Adrenal gland (tissue), 5 donors: ENCODE data around the gene ADM5.

Source experiments
- POLR2A ChIP-seq, 2 donors: fragments of 450-650 bp; IDR thresholded peaks; one replicate each; pipeline ENCODE4 v1.6.1; 2017; ENCODE audit warnings: antibody characterized with exemption in 2 of 2, mild to moderate bottlenecking in 2 of 2, moderate library complexity in 1 of 2
- TF ChIP-seq, protein P1 (sequence below), 6 experiments: fragments of 450-650 bp in 4 of 6; fragments of 200-600 bp in 2 of 6; sonication (generic) in 1 of 6; IDR thresholded peaks; 1 replicate in 5 of 6; 2 replicates in 1 of 6; pipeline versions ENCODE4 v1.5.1 to v1.8.0; 2016 to 2021; ENCODE audit warnings: antibody characterized with exemption in 6 of 6, mild to moderate bottlenecking in 2 of 6, moderate library complexity in 1 of 6
- donor health status: DM: no; HTN: no; CAD: no.

DNA sequence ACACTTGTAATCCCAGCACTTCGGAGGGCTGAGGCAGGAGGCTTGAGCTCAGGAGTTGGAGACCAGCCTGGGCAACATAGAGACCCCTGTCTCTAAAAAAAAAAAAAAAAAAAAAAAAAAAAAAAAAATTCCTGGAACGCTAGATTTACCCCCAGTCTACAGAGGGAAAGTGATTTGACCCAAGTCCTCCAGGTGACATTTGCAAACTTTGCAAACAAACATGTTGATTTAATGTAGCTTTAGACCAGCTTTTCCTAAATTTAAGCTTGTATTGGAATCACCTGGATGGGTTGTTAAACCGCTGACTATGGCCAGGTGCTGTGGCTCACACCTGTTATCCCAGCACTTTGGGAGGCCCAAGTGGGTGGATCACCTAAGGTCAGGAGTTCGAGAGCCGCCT lies 10.0 kb downstream of the ADM5 start:
- TF ChIP-seq, protein P1, sequence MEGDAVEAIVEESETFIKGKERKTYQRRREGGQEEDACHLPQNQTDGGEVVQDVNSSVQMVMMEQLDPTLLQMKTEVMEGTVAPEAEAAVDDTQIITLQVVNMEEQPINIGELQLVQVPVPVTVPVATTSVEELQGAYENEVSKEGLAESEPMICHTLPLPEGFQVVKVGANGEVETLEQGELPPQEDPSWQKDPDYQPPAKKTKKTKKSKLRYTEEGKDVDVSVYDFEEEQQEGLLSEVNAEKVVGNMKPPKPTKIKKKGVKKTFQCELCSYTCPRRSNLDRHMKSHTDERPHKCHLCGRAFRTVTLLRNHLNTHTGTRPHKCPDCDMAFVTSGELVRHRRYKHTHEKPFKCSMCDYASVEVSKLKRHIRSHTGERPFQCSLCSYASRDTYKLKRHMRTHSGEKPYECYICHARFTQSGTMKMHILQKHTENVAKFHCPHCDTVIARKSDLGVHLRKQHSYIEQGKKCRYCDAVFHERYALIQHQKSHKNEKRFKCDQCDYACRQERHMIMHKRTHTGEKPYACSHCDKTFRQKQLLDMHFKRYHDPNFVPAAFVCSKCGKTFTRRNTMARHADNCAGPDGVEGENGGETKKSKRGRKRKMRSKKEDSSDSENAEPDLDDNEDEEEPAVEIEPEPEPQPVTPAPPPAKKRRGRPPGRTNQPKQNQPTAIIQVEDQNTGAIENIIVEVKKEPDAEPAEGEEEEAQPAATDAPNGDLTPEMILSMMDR (IDR thresholded peaks at IDR 0.05): no peak
- no peak for TF ChIP-seq POLR2A (IDR thresholded peaks at IDR 0.05)
